Activated CD4-positive, alpha-beta T cell treated with anti-CD3 and anti-CD28 coated beads, Interleukin-2, amount 50 U/mL, for 48 hours (primary cell): ENCODE measurements around the gene ATP8A2.

Experiments used
- DNase-seq, 2 experiments: peaks; one replicate each; pipeline ENCODE4 v3.0.0-alpha.2; 2020

ATP8A2 gene

DNA sequence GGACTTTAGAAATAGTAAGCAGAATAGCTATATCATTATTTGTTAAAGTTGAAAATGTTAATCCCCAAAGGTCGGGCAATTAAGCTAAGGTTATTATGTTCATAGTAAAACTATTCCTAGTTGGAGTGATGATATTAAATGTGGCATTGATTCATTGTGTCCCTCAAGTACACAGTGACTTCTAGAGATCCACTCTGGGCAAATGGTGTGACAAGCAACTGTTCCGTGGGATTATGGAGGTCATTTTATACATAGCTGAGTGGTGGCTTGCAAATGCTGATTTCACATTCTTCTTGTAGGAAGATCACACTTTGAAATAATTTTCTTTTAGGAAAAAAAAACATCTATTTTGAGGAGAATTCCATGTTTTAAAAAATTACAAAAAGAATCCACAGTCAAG is 317.8 kb downstream of the ATP8A2 start:
- DNase-seq, result no peak

DNA sequence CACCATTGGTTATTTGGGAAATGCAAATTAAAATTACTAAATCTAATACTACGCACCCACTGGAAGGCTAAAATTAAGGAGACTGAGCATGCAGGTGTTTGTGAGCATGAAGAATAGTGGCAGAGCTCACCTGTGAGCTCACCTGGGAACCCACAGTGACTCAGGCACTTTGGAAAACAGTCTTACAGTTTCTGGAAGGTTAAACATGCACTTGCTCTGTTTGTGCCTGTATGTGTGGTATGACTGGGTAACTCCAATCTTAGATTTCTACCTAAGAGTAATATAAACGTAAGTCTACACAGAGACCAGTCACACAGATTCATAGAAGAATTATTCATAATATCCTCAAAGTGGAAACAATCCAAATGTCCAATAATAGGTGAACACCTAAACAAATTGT is 318.8 kb downstream of the ATP8A2 start:
- no peak for DNase-seq

DNA sequence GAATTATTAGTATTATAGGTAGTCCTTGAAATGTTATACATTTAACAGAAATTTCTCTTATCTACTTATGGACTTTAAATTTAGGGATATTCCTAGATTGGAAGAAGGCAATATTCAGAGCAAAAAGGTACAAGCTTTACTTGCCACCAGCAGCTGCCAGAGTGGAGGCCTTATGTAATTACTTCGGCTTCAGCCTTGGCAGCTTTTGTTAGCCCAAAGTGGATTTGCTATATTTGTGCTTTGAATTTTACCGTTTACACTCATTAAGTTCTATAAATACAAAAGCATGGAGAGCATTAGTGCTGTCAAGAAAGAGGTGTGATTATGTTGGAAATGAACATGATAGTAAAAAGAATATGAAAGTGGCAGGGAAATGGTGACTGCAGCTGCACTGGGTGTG is 319.9 kb downstream of the ATP8A2 start:
- no peak for DNase-seq

DNA sequence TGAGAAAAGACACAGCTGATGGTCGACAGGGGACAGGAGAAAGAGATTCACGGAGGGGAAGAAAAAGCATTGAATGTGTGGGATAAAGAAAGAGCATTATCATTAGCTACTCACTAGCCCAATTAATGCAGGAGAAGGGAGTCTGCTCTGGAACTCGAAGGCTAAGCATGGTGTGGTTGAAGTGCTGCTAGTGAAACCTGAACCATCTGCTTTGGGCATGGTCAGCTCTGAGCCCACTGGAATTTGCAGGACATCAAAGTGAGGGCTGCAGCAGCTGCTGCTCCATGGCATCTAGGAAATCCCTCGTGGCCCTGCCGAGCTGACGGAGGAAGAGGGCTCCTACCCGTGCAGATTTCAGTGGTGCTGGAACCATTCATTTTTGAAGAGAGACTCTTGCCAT is 320.3 kb downstream of the ATP8A2 start:
- no peak for DNase-seq

DNA sequence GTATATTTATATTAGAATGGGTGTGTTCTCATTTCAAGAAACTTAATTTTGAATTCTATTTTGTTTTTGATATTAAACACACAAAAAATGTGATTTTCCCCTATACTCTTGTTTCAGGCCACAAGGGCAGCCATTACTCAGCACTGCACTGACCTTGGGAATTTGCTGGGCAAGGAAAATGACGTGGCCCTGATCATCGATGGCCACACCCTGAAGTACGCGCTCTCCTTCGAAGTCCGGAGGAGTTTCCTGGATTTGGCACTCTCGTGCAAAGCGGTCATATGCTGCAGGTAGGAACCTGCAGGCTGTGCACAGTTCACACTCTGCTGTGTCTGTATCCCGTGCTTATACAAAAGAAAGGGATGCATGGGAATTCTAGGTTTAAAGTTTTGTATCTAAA is 327.3 kb downstream of the ATP8A2 start:
- no peak for DNase-seq

DNA sequence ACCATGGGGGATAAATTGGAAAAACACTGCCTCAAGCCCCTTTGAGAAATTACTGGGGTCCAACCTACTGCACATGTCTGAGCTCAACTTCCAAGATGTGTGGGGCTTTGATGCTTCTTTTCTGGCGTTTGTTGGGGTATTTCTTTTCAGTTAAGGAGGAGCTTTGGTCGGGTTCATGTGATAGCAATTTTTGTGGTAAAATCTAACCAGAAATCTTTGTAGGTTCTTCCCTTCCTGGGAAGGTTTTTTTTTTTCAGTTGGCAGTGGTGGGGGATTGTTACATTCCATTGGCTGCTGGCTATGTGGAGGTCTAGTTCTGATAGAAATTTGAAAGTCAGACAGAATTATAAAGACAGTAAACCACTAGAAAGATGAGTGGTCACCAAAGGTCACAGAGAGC is 327.8 kb downstream of the ATP8A2 start:
- no peak for DNase-seq

DNA sequence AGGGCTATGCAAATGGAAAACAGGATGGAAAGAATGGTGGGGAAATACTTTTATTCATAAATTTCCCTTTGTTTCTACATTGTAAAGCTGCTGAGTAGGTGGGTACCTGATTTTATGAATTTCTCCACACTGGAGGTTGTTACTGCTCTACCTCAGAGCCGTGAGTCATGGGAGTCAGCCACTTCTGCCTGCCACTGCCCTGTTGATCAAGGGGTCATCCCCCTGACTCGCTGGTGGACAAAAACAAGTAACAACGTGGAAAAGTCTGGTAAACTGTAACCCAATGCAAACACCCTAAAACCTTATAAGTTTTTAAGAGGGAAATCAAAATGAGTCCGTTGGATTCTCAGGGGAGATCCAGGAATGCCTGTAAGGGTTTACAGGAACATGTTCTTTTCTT is 329.5 kb downstream of the ATP8A2 start:
- DNase-seq, result no peak

DNA sequence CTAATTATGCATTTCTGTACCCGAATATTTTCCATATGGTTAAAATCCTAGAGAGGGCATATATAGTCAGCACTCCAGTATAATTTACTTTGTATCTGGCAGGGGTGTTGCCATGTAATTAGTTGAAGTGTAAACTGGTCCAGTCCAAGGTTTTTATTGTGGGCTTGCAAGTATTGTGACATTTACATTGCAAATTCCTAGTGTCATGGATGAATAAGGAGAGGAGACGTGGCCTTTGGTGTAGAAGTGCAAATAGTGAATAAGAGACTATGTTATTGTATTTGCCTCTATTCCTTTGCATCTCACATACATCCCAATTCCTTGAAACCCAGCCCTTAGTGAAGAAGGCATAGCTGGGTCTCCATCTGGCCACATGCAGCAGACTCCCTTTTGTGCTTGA is 330.6 kb downstream of the ATP8A2 start:
- DNase-seq, result no peak

DNA sequence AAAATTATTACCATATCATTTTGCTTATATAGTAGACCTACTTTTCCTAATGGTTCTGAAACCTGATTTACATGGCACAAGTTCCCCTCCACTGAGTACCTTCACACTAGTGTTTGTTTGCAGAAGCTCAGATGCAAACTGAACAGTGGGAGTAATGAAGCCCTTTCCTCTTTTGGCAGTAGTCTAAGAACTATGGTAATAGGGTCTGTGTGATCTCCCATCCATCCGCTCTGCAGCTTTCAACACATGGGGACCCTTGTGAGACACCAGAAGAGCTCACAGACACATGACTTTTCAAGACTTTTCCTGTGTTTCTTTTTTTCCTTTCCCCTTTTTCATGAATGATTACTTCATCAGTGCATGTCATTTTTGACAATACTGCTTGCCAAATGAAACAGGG is 336.0 kb downstream of the ATP8A2 start:
- no peak for DNase-seq

DNA sequence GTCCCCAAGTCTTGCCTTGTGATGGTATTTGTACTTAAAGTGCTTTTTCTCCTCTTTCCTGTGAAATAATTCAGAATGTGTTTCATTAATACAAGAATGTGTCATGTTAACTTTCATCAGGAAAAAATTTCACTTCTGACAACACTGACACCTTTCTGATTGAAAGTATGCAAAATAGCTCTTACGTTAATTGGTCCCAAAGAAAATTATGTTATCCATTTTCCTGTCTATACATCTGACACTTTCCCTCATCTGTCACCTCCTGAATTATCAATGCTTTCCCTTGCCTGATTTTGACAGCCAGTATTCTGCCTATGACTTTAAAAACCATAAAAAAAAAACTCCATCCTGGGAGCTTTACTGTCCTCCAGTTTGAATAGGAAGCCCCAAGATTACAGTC is 336.5 kb downstream of the ATP8A2 start:
- no peak for DNase-seq

DNA sequence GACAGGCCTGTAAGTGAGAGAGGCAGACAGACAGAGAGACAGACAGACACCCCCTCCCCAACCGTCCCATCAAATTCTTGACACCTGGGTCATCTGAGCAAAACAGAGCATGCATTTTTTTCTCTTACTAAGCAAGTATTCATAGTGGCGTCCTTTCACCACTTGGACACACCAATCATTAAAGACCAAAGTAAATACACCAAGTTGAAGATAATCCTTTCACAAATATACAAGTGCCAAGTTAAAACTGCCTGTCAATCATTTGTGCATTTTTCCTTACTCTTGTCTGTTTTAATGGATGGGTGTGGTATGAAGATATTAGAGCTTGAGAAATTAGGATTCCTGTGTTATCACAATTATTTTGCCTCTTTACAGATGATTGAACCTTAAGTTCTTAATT is 337.3 kb downstream of the ATP8A2 start:
- no peak for DNase-seq

DNA sequence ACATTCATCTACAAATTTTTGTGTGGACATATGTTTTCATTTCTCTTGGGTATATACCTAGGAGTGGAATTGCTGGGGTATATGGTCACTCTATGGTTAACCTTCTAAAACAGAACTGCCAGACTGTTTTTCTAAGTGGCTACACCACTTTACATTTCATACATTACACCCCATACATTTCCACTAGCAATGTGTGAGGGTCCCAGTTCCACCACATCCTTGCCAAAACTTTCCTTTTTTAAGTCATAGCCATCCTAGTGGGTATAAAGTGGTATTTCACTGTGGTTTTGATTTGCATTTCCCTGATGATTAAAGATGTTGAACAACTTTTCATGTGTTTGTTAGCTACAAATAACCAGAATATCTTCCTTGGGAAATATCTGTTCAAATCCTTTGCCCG is 344.0 kb downstream of the ATP8A2 start:
- DNase-seq, result no peak

DNA sequence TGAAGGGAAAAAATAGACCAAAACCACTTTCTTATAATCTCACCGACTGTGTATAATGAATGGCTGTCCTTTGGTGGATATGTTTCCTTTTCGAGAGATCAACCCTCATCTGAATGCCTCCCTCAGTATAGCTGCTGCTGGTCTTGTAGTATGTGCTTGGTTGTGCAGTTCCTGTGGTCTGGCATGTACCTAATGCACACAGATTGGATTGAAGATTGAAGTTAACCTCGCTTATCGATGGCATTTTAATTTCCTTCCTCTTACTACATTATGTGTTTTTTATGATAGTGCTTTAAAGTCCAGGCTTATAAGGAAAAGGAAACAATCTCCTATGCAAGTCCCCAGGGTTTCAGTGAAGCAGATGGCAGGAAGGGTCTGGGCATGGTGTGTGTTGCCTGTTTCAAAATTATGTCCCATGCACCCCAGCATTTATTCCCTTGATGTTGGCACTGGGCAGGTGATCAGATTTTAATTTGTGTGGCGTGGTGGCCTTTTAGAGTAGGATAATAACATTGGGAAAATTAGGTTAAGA is 346.0 kb downstream of the ATP8A2 start:
- DNase-seq, result no peak

DNA sequence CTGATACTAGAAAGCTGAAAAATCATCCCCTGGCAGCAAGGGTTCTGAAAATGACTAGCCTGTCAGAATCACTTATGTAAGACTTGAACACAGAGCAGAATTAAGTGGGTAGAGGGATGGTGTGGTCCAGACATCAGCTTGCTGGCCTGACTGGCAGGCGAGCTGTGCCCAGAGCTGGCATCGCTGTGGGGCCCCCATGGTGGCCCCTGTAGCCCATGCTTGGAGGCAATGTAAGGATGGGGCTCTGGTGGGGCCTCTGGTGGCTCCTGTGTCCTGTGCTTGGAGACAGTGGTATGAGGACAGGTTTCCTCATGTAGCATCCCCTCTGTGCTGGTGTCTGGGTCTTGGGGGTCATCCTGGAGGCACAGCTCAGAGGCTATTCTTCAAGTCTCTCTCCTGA is 347.9 kb downstream of the ATP8A2 start:
- no peak for DNase-seq

DNA sequence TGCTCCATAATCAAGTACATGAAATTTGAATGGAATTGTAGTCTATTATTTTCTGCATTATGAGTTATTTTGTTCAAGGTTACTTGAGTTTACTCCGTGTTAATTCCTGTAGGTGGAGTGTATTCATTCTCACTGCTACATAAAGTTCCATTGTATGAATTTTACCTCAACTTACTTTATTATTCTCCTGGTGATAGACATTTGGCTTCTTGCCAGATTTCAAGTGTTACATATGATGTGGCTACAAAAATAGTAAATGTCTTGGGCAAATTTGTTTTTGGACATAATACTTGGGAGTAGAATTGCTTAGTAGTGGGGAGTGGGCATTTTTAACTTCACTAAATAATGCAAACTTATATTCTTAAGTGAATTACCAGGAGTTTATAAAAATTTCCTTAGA is 351.1 kb downstream of the ATP8A2 start:
- no peak for DNase-seq

DNA sequence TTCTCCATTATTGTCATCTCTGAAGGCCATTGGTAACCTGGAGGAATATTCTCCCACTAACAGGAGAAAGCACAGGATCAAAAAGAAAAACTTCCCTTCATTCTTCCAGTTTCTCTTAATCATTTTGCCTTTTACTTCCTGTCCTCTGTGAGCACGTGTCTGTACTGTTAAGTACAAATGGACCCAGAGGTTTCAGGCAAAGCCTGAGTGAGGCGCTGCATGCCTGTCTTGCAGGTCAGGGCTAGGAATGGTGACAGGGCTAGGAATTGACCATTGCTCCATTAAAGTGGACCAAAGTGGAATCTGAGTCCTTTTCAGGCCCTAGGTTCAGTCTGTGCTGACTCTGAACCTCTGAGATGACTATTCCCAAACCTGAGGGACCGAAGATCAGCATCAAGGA is 353.3 kb downstream of the ATP8A2 start:
- DNase-seq, result no peak

DNA sequence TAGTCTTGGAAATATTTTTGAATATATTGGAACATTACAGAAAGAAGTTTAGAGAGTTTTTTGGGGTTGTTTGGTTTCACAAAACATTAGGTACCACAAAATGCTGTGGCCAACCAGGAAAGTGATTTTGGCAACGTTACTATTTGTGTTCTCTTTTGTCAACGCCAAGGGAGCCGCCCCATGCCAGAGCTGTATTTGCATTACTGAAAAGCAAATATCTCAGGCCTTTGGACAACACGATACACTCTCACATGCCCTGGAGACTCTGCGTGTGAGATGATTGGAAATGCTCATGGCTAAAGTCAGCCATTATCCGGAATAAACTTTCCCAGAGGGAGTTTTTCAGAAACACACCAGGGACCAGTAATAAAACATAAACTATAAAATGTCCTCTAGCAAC is 355.5 kb downstream of the ATP8A2 start:
- no peak for DNase-seq

DNA sequence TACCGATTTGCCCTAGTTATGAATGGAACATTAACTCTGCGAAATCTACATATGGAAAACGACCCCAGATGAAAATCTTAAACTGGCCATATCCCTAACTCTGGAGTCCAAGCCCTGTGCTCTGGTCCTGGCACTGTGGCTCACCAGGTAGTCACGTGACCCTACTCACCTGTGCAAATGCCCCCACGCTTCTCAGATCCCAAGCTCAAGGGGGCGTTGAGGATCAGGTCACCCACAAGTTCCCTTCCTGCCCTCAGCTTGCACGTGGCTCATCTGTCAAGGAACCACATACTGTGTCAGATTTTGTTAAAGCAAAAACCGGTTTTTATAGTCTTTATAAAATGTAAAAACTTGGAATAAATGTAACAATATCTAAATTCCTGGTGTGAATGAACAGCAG is 356.0 kb downstream of the ATP8A2 start:
- DNase-seq, result no peak

DNA sequence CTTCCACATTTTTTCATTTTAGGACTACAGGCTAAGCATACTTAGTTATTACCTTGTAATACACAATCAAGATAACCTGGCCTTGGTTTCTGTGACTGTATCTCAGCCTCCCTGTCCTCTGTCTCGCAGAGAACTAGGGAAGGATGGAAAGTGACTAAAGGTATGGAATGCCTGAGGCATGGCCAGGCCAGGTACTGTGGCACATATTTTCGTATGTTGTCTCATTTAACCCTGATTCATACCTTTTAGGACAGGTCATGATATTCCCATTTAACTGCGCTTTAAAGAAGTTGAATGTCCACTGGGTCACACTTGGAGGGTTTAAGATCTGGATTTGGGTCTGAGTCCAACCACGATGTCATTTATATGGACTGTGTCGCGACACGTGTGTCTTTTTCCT is 357.4 kb downstream of the ATP8A2 start:
- no peak for DNase-seq

DNA sequence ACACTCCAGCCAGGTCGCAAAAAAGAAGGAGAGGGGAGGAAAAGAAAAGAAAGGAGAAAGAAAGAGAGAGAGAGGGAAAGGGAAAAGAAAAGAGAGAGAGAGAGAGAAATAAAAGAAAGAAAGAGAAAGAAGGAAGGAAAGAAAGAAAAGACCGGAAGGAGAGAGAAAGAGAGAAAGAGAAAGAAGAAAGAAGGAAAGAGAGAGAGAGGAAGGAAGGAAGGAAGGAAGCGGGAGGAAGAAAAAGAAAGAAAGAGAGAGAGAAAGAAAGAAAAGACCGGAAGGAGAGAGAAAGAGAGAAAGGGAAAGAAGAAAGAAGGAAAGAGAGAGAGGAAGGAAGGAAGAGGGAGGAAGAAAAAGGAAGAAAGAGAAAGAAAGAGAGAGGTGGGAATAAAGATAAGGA is 359.3 kb downstream of the ATP8A2 start:
- DNase-seq, result no peak

DNA sequence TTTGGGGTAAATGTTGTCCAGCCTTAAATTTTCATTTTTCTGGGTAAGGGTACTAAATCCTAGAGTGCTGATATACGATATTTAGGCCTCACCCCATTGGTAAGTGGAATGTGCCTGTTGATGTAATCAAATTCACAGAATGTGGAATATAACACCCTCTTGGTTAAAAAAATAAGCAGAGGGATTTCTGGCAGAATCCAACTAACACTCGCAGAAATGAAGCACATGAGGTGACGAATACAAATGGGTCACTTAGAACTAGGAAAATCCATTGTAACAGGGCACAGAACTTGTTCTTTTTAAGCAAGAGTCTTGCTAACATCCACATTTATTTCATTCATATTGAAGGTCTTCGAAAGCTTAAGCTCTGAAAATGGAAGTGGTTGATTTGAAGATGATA is 359.8 kb downstream of the ATP8A2 start:
- DNase-seq, result no peak

DNA sequence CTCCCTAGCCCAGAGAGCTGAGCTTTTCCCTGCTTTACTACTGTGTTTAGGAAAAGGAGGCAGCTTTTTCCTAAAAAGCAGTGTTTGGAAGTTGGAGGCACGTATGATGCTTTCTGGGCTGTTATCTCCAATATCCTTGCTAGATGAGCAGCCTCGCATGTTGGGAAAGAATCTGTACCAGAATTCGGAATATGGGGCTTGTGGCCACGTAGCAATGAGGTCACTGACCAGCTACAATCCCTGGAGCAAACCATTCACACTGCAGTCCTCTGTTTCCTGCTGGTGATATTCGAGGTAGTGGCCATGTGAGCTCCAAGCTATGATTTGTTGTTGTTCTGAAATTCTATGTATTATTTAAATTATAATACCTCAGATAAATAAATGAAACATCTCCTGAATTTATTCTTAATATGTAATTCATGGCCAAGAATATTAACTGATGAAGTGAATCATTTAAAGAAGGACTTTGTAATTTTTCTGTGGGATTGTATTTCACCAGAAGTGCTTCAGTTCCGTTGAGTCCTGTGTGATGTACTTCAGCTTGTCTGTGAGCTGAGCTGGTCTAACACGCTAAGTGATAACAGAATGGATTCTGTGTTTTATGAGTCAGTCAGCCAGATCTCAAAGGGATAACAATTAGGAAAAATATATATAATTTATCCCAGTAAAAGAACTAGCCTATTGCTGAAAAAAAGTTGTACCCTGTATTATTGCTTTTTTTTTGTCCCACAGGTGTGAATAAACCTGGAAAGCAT is 360.5 kb downstream of the ATP8A2 start:
- no peak for DNase-seq

DNA sequence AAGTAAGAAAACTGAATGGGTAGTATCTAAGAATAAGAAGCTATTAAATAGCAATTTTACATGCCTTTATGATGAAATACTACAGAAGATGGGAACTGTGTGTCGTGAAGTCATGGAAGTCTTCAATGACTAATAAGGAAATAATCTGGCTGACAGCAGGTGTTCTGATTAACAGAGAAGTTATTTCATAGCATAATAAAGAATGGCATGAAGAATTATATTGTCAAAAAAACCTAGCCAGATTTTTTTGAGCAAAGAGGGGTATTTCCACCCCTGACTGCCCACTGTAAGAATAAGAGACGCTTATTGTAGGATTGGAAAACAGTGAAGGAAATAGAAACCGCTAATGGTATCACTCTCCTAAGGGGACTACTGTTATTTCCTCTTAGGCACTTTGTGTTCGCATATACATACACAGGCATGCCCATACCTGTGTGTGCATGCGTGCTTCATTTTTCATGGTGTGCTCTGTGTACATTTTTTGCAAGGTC is 361.3 kb downstream of the ATP8A2 start:
- DNase-seq, result no peak

DNA sequence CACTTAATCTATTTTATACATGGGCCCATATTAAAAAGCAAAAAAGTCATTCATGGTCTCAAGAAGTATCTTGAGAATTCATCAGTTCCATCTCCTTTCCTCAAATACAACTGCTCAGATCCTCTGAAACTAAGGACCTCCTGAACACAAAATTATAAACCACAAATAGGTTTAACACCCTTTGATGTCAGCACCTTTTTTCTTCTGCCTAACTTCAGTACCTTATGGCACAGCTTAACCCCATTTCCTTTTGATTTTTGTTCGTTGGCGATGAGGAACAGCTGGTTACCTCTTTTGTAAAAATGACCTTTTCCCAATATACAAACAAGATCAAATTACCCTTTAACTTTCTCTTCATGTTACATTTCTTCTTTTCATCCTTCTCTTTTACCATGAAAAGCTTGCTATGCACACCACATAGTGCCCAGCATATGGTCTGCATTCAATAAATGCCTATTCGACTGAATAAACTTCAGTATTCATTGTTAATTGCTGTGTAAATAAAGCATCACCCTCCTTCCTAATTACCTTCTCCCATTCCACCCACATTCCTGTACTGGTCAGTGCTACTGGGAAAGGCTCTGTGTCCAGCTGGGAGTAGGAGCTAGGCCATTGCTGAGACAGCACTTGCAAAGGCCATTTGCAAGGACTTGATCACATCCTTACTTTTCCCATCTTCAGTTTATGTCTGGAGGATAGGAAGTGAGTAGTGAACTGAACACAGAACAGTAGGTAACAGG is 362.1 kb downstream of the ATP8A2 start:
- DNase-seq, result no peak
